CD14-positive monocyte (primary cell): ENCODE results near the gene CCDC141. TPM values are rescaled to one million over a fixed set of nuclear protein-coding genes. Genes with fewer than 3 reads are reported as not detected.
A peak's percentile ranks its signal among the peaks of the same experiment; 100 is the strongest.

Experiments
- DNase-seq, 3 donors: peaks; one replicate each; pipeline ENCODE4 v3.0.0-alpha.2; 2011 to 2022
- H2AFZ ChIP-seq: 2 replicates; pipeline ENCODE4 v1.6.0; 2012; ENCODE audit warnings: mild to moderate bottlenecking, low read depth, low read length, inconsistent platforms; ENCODE audit not compliant: insufficient read depth, poor library complexity, severe bottlenecking
- H3K27ac ChIP-seq, 2 donors: 1 replicate in 1 of 2; 2 replicates in 1 of 2; pipeline ENCODE4 v1.5.1; 2012 to 2013; ENCODE audit warnings: low read length in 2 of 2, control low read depth in 1 of 2, inconsistent platforms in 1 of 2, low read depth in 1 of 2, mild to moderate bottlenecking in 1 of 2
- H3K27me3 ChIP-seq, 2 donors: one replicate each; pipeline versions ENCODE4 v1.6.0 to v1.6.1; 2011 to 2013; ENCODE audit warnings: low read length in 2 of 2; ENCODE audit not compliant: control insufficient read depth in 2 of 2, insufficient read depth in 2 of 2
- H3K36me3 ChIP-seq, 2 donors: replicated peaks in 1 of 2; 1 replicate in 1 of 2; 2 replicates in 1 of 2; pipeline versions ENCODE4 v1.5.1 to v1.6.1; 2012 to 2013; ENCODE audit warnings: low read length in 2 of 2, control low read depth in 1 of 2, inconsistent platforms in 1 of 2, mild to moderate bottlenecking in 1 of 2; ENCODE audit not compliant: insufficient read depth in 2 of 2, control insufficient read depth in 1 of 2
- H3K4me1 ChIP-seq, 2 donors: 1 replicate in 1 of 2; 2 replicates in 1 of 2; pipeline versions ENCODE4 v1.5.1 to v1.6.1; 2012 to 2013; ENCODE audit warnings: low read length in 2 of 2, control low read depth in 1 of 2, inconsistent platforms in 1 of 2, mild to moderate bottlenecking in 1 of 2, moderate library complexity in 1 of 2; ENCODE audit not compliant: insufficient read depth in 2 of 2, control insufficient read depth in 1 of 2
- H3K4me2 ChIP-seq: replicated peaks from 2 replicates; pipeline ENCODE3; 2012; ENCODE audit warnings: low read length, moderate library complexity, mild to moderate bottlenecking; ENCODE audit not compliant: poor library complexity, severe bottlenecking; ENCODE audit errors: extremely low read depth
- H3K4me3 ChIP-seq, 3 experiments: fragments of 200-600 bp in 1 of 3; sonication (generic) in 1 of 3; replicated peaks in 1 of 3; 1 replicate in 2 of 3; 2 replicates in 1 of 3; pipeline ENCODE4 v1.5.1; 2011 to 2013; ENCODE audit warnings: low read length in 3 of 3, mild to moderate bottlenecking in 3 of 3, control low read depth in 2 of 3, low read depth in 2 of 3, inconsistent platforms in 1 of 3, moderate library complexity in 1 of 3
- H3K79me2 ChIP-seq: 2 replicates; pipeline ENCODE4 v1.6.0; 2012; ENCODE audit warnings: mild to moderate bottlenecking, control low read depth, inconsistent platforms, low read length, moderate library complexity; ENCODE audit not compliant: insufficient read depth
- H3K9ac ChIP-seq: 2 replicates; pipeline ENCODE4 v1.6.0; 2017; ENCODE audit warnings: low read length, mild to moderate bottlenecking; ENCODE audit not compliant: insufficient read depth, poor library complexity, severe bottlenecking
- H3K9me3 ChIP-seq, 2 donors: replicated peaks in 1 of 2; 1 replicate in 1 of 2; 2 replicates in 1 of 2; pipeline versions ENCODE4 v1.5.1 to v1.6.1; 2012 to 2013; ENCODE audit warnings: low read length in 2 of 2, control low read depth in 1 of 2; ENCODE audit not compliant: control insufficient read depth in 1 of 2, insufficient read depth in 1 of 2
- H4K20me1 ChIP-seq: 2 replicates; pipeline ENCODE4 v1.6.0; 2012; ENCODE audit warnings: mild to moderate bottlenecking, low read length, control low read depth, moderate library complexity; ENCODE audit not compliant: insufficient read depth
- H3K27ac Mint-ChIP-seq, 7 donors: one replicate each; pipeline ENCODE4 v1.8.0; 2020; ENCODE audit warnings: mild to moderate bottlenecking in 7 of 7, mixed read lengths in 7 of 7, moderate library complexity in 6 of 7, inconsistent platforms in 2 of 7
- H3K27me3 Mint-ChIP-seq, 3 donors: one replicate each; pipeline ENCODE4 v1.8.0; 2021 to 2022; ENCODE audit warnings: low read depth in 3 of 3, mild to moderate bottlenecking in 3 of 3, mixed read lengths in 3 of 3, moderate library complexity in 3 of 3, inconsistent platforms in 1 of 3
- H3K36me3 Mint-ChIP-seq, 2 donors: one replicate each; pipeline ENCODE4 v1.8.0; 2020; ENCODE audit warnings: mixed read lengths in 2 of 2, inconsistent platforms in 1 of 2, mild to moderate bottlenecking in 1 of 2
- H3K4me1 Mint-ChIP-seq: one replicate; pipeline ENCODE4 v1.8.0; 2020; ENCODE audit warnings: mild to moderate bottlenecking, mixed read lengths
- H3K4me3 Mint-ChIP-seq, 2 donors: one replicate each; pipeline ENCODE4 v1.8.0; 2020; ENCODE audit warnings: mild to moderate bottlenecking in 2 of 2, mixed read lengths in 2 of 2, moderate library complexity in 1 of 2
- H3K9me3 Mint-ChIP-seq, 7 donors: one replicate each; pipeline ENCODE4 v1.8.0; 2020 to 2022; ENCODE audit warnings: mixed read lengths in 7 of 7, mild to moderate bottlenecking in 6 of 7, moderate library complexity in 6 of 7, inconsistent platforms in 2 of 7
- WGBS: methylation state at CpG from one replicate; pipeline ENCODE4 v1.1.5; 2013; ENCODE audit warnings: missing lambda C conversion rate; ENCODE audit not compliant: insufficient coverage; 5-methylcytosine and 5-hydroxymethylcytosine counted together
- intact Hi-C, 2 donors: fragments of 100-400 bp; cut with micrococcal nuclease; formaldehyde crosslinking; loops; one replicate each; pipeline versions ENCODE4 v1.15.0 to v1.15.1; 2023
- polyA plus RNA-seq, 3 donors: library from polyadenylated mRNA; depleted of rRNA in 1 of 3; unstranded in 2 of 3; stranded (reverse) in 1 of 3; fragments of 300-500 nt in 2 of 3; fragments of >200 nt in 1 of 3; fragmentation: Illumina TruSeq in 2 of 3; gene quantifications; 1 replicate in 2 of 3; 2 replicates in 1 of 3; pipeline ENCODE4 v1.2.3, GENCODE V29; 2012 to 2021
- TF ChIP-seq, protein P1 (sequence below): fragments of 200-600 bp; IDR thresholded peaks from one replicate; pipeline ENCODE4 v1.8.0; 2022; ENCODE audit warnings: antibody characterized with exemption, mild to moderate bottlenecking

The CCDC141 gene
- polyA plus RNA-seq, 3 donors: not detected

DNA sequence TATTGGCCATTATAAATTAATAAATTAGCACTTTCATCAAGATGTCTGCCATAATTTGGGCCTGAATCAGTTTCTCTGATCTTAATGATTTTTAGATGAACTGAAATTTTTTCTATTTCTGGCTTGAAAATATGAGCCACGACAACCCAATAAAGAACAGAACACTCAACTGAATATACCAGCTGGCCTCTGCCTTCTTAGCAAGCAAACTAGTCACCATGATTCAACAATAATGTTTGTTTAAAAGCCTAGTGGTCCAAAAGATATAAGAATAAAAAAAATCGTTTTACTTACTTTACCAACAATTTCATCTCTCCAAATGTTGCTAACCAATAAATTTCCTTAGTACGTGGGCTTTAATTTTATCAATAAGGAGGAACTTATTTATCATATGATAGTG is 176.0 kb downstream of the CCDC141 start:
- no peak overlapping the region for H3K4me3 Mint-ChIP-seq
- no peaks in the 10 kb centered on the region for H3K27me3 ChIP-seq

DNA sequence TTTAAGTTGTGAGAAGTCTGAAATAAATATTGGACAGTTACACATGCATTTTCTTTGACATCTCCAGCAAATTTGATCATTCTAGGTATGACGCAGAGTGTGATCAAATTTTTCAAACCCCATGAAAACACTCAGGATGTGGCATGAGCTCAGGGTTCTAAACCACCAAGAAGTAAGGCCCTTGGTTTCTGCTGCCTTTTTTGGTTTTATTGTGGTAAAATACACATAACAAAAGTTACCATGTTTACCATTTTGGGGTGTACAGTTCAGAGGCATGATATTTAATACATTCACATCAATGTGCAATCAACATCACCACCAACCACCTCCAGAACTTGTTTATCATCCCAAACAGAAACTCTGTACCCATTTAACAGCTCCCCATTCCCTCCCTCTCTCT is 178.4 kb downstream of the CCDC141 start:
- no peak overlapping the region for H3K4me3 Mint-ChIP-seq
- Histone ChIP-seq H3K36me3 (no peaks in the 10 kb centered on the region), H3K4me1 (no peaks in the 10 kb centered on the region), H3K9me3 (no peaks in the 10 kb centered on the region), H3K79me2 (no peaks in the 10 kb centered on the region), H3K27me3 (no peaks in the 10 kb centered on the region), H3K4me2 (no peak overlapping the region), H3K9ac (no peak overlapping the region), H4K20me1 (no peaks in the 10 kb centered on the region), H3K4me3 (no peak overlapping the region), H3K27ac (no peak overlapping the region), H2AFZ (no peak overlapping the region)
- peaks cover 0 to 9% (median 0%) of the 10 kb centered on the region in 3 donors for H3K27me3 Mint-ChIP-seq
- no peaks in the 10 kb centered on the region for H3K36me3 Mint-ChIP-seq
- TF ChIP-seq, protein P1, sequence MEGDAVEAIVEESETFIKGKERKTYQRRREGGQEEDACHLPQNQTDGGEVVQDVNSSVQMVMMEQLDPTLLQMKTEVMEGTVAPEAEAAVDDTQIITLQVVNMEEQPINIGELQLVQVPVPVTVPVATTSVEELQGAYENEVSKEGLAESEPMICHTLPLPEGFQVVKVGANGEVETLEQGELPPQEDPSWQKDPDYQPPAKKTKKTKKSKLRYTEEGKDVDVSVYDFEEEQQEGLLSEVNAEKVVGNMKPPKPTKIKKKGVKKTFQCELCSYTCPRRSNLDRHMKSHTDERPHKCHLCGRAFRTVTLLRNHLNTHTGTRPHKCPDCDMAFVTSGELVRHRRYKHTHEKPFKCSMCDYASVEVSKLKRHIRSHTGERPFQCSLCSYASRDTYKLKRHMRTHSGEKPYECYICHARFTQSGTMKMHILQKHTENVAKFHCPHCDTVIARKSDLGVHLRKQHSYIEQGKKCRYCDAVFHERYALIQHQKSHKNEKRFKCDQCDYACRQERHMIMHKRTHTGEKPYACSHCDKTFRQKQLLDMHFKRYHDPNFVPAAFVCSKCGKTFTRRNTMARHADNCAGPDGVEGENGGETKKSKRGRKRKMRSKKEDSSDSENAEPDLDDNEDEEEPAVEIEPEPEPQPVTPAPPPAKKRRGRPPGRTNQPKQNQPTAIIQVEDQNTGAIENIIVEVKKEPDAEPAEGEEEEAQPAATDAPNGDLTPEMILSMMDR: no peak
- intact Hi-C loops: no loop called here
- peak overlapping the region in 1 of 7 donors; percentile 52 for H3K27ac Mint-ChIP-seq
- DNase-seq: no peak
- no peaks in the 10 kb centered on the region for H3K4me1 Mint-ChIP-seq
- H3K9me3 Mint-ChIP-seq: peaks cover 0 to 4% (median 0%) of the 10 kb centered on the region in 7 donors
- WGBS: no CpG with 5 or more reads among the region's 1 CpG

More for the DNA sequence above, 176.0 kb downstream of the CCDC141 start:
- H3K4me2 ChIP-seq: no peak overlapping the region
- intact Hi-C loops: no loop called here
- H3K79me2 ChIP-seq: no peaks in the 10 kb centered on the region
- H3K36me3 Mint-ChIP-seq: no peaks in the 10 kb centered on the region
- H3K27ac Mint-ChIP-seq: no peak overlapping the region
- peaks cover 0 to 9% (median 0%) of the 10 kb centered on the region in 3 donors for H3K27me3 Mint-ChIP-seq
- H3K4me1 Mint-ChIP-seq: no peaks in the 10 kb centered on the region
- H3K9me3 ChIP-seq: no peaks in the 10 kb centered on the region
- no peak overlapping the region for H3K9ac ChIP-seq
- DNase-seq: no peak
- H3K9me3 Mint-ChIP-seq: peaks cover 0 to 3% (median 0%) of the 10 kb centered on the region in 7 donors
- no peaks in the 10 kb centered on the region for H4K20me1 ChIP-seq
- no peak overlapping the region for H2AFZ ChIP-seq
- H3K4me3 ChIP-seq: no peak overlapping the region
- H3K36me3 ChIP-seq: no peaks in the 10 kb centered on the region
- TF ChIP-seq, protein P1: no peak
- no CpG with 5 or more reads among the region's 3 CpGs for WGBS
- H3K4me1 ChIP-seq: no peaks in the 10 kb centered on the region
- H3K27ac ChIP-seq: no peak overlapping the region
